Left hindlimb (tissue), 1 donor: ENCODE data around the gene RASAL2.
"Not testable (repeated sequence)": the region's sequence is repeated elsewhere in the genome, so short reads cannot be mapped to it uniquely, and the experiment has no call there.

Source experiments
- DNase-seq: peaks from one replicate; pipeline ENCODE4 v3.0.0-alpha.2; 2018

RASAL2 gene

GRCh38 chr1:178241057-178241456 is 147.2 kb downstream of the RASAL2 start:
- no peak for DNase-seq

DNA sequence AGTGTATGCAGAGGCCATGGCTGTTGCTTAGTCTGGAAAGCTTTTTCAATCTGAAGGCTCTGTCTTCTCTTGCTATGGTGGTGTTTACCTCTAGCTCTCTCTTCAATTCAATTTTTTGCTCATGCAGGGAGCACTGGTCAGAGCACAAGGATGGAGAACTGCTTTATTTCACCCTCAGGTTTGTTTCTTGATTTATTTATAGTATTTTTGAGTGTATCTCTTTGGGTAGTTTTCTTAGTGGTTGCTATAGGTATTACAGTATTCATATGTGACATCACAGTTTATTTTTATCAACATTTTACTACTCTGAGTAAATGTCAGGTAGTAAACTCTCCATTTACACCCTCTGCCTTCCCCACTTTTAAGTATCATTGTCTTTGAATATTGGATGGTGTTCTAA is 147.9 kb downstream of the RASAL2 start:
- DNase-seq = no peak

DNA sequence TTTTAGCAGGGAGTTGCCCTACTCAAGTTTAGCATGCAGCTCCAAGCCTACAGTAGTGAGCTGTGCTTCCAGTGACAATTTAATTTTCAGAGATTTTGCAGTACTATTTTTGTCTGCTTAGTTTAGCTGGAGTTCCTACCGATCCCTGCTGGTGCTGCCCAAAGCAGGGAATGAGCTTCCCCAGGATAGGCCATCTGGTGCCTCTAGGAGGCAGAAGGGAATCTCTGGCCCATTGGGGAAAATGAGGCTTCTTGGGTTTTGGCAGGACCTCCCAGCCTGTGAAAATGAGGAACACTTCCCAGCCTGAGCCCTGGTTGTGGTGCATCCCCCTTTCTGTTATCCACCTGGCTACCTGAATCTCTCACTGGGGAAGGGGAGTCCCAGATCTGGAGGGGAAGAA is 149.2 kb downstream of the RASAL2 start:
- no peak for DNase-seq

DNA sequence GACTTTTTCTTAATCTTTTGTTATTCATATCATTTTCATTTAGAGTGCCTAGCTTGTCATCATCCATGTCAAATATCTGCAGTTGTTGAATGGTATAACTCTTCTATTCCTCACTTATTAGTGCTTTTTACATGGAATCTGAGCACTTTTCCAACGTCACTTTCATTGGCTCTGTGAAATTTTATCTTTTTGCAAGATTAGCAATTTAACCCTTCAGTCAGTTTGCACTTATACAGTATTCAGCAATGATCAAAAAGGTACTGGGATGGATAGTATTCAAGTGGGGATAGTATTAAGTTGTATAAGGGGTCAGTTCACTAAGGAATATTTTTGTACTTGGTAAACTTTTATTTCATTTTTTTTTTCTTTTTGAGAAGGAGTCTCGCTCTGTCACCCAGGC is 150.0 kb downstream of the RASAL2 start:
- DNase-seq = no peak

- not testable (repeated sequence) for DNase-seq
Measured at GRCh38 chr1:178248284-178248683, 154.4 kb downstream of the RASAL2 start.

DNA sequence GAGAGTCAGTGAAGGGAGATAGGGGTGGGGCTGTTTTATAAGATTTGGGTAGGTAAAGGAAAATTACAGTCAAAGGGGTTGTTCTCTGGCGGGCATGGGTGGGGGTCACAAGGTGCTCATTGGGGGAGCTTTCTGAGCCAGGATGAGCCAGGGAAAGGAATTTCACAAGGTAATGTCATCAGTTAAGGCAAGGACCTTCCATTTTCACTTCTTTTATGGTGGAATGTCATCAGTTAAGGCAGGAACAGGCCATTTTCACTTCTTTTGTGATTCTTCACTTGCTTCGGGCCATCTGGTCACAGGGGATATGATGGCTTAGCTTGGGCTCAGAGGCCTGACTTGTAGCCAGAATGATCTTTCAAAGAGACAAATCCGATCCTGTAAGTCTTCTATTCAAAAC is 159.7 kb downstream of the RASAL2 start:
- DNase-seq = not testable (repeated sequence)

DNA sequence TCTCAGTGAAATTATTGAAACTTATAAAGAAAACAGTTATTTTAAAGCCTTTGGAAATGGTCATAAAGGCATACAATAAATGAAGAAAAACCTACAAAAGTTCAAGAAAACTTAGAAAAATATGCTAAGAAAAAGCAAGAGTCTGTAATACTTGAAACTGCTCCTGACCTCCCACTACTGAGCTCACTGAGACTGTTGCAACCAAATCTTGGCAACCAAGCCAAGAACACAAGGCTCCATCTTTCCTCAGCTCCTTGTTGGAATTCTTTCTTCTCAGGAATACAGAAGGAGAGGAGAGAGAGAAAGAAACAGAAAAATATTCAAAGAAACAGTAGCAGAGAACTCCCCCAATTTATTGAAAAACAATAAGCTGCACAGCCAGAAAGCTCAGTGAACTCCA is 160.5 kb downstream of the RASAL2 start:
- no peak for DNase-seq

DNA sequence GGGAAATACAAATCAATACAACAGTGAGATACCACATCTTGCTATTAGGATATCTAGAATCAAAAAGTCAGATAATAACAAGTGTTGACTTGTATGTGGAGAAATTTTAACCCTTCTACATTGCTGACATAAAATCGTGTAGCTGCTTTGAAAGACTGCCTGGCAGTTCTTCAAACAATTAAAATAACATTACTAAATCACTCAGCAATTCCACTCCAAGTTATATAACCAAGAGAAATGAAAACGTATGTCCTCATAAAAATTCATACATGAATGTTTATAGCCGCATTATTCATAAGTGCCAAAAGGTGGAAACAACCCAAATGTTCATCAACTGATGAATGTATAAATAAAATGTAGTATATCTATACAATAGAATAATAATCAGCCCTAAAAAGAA is 164.6 kb downstream of the RASAL2 start:
- no peak for DNase-seq

- DNase-seq = no peak
Measured at GRCh38 chr1:178262120-178262500, 168.2 kb downstream of the RASAL2 start.

- DNase-seq = no peak
Measured at GRCh38 chr1:178263341-178263740, 169.4 kb downstream of the RASAL2 start.

- DNase-seq = no peak
Measured at GRCh38 chr1:178266113-178266512, 172.2 kb downstream of the RASAL2 start.

DNA sequence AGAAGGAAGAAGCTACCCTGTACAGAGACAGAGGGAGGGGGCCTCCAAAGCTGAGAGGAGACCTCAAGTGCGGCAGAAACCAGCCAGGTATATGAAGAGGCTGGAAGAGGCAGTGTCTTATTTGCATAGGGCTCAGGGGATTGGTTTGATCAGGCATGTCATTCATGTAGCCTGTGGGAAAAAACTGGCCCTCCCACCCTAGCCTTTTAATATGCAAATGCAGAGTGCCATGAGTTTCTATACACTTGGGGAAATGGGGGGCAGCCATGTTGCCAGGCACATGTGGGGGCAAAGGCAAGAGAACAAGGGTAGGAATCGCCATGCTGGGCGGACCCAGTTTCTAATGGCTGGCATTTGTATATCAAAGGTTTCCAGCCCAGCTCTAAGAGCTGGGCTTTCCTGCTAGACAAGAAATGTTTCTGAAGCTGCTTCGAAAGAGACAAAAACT is 172.7 kb downstream of the RASAL2 start:
- DNase-seq = no peak

DNA sequence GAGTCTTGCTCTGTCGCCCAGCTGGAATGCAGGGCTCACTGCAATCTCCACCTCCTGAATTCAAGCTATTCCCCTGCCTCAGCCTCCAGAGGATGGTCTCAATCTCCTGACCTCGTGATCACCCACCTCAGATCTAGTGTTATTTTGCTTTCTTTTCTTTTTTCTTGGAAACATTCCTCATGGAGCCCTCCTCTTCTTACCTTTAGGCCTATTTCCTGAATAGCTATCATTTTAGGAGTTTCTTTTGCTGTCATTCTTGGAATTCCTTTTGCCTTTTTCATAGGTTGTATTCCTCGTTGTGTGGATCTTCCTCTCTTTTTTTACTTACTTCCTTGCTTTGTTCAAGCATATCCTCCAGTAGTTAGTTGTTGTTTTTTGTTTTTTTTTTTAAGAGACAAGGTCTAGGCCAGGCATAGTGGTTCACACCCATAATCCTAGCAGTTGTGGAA is 173.8 kb downstream of the RASAL2 start:
- no peak for DNase-seq

DNA sequence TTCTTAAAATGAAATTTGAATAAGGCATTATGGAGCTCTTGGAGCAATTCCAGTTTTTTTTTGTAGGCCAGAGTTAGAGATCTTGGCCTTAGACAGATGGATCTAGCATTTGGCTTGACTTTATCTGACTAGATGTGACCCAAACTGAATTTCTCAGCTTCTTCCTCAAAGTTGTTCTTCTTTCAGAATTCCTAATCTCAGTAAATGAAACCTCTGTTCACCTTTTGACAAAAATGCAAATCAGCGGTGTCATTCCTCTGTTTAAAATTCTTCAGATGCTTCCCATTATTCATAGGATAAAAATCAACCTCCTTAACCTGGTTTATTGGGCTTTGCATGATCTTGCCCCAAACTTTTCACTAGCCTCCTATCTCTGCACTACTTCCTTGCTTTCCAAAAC is 177.6 kb downstream of the RASAL2 start:
- no peak for DNase-seq

- DNase-seq = no peak
Measured at GRCh38 chr1:178273707-178274410, 180.0 kb downstream of the RASAL2 start.

GRCh38 chr1:178275049-178275448 is 181.1 kb downstream of the RASAL2 start:
- no peak for DNase-seq

DNA sequence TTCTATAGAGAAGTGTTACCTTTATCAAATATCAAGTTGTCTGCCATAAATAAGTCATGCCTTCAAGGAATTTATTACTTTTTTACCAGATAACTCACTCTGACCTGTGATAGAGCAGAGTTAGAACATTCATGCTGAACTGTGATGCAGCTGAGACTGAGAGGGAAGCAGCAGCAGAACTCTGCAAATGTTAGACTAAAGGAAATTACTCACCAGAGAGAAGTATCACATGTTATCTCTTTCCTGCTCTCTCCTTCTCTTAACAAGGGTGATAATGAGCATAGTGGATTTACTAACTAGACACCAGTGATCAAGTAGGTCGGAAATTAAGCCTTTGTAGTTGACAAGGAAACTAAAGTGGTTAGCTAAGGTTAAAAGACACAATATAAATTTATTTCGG is 181.6 kb downstream of the RASAL2 start:
- DNase-seq = no peak

- no peak for DNase-seq
Measured at GRCh38 chr1:178277793-178278530, 184.1 kb downstream of the RASAL2 start.

DNA sequence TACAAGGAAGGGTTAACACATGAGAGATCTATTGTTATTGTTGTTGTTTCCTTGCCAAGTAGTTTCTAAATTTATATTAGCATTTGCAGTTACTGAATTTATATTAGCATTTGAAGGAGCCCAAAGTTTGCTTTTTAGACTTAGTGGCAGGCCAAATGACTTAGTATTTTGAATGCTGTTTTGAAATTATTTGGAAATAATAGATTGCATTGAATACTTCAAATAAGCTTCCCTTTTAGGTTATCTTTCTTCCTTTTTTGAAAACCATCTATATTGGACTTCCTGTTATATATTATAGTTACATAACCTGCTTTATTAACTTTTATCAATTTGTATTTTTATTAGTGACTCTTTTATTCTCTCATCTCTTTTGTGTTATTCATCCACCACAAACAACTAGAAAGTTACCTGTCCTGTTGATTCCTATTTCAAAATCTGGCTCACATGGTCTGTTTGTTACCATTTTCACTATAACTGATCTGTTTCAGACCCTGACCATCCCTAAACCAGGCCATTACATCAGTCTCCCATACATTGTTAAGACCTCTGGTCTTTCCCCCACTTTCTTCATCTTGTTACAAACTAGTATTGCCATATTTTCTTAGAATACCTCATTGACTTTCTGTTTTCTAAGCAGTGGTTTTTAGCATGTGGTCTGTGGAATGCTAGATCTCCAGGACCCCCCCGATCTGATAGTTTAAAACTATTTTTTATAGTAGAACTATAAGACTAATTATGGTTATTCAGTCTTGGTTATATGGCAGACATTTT is 185.2 kb downstream of the RASAL2 start:
- DNase-seq = no peak

DNA sequence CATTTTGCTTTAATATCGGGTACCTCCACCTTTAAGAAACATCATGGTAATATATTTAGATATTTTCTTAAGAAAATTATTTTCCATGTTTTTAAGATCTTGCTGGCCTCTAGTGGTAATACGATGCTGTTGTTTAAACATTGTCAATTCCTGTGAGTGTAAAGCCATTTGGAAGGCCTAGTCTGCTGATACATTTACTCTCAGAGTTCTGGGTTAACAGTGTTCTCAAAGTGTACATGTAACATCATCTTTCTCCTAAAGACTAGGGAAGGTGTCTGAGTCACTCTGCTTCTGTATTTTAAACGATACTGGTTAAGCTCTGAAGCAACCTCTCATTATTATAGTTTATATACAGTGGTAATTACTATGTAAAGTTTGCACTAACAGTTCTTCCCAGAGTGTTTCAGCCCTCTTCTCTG is 189.1 kb downstream of the RASAL2 start:
- no peak for DNase-seq

DNA sequence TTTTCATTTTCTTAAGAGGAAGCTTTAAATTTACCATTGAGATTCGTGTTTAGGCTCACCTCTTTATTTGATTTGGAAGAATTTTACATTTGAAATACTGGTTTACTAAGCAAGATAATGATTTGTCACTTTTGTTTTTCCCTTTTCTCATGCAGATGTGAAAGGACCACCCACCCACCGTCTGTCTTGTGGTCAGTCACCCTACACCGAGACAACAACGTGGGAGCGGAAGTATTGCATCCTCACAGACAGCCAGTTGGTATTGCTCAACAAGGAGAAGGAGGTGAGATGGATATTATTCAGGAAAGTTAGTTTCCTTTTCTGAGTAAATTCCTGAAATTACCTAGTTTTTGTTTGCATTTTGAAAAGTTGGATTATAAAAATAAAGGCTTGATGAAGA is 189.5 kb downstream of the RASAL2 start:
- DNase-seq = no peak

DNA sequence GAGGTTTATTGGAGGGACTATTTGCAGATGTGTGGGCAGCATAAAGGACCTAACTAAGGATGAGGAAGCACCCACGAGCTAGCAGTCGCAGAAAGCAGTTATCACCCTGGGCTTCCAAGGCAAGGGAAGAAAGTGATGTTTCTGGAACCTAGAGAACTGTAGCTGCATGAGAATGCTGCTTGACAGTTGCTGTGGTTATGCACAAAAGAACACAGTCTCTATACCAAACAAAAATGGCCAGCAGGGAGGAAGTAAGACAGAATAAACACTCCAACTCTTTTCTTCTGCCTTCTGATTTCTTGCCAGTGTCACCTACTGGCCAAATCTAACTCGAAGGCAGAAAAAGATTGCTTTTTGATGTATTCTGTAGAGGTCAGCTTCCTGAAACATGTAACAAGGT is 190.2 kb downstream of the RASAL2 start:
- DNase-seq = no peak

- DNase-seq = no peak
Measured at GRCh38 chr1:178291166-178291565, 197.3 kb downstream of the RASAL2 start.

DNA sequence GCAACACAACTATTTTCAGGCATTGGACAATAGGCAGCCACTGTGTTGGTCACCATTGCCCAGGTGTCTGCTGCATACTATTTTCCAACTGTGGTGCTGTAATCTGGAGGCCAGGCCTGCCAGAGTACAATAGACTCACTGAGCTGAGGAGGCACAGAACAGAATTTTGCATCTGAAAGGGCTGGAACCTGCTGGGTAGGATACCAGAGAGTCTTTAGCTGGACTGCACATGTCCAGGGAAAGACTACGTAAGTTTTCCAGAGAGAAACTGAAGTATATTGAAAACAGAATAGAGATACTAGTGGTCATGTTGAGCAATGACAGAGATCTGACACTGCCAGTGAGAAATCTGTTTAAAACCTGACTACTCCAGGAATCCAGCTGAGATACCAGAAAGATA is 200.8 kb downstream of the RASAL2 start:
- DNase-seq = no peak
